Left renal cortex interstitium (tissue), 4 donors: ENCODE measurements around the gene HOXB4. TPM values are rescaled to one million over a fixed set of nuclear protein-coding genes. Genes with fewer than 3 reads are reported as not detected.

Source experiments
- DNase-seq, 4 donors: peaks; one replicate each; pipeline ENCODE4 v3.0.0-alpha.2; 2013; ENCODE audit warnings: low read depth in 4 of 4, low spot score in 2 of 4, missing footprints in 1 of 4
- polyA plus RNA-seq, 4 donors: library from polyadenylated mRNA; unstranded; fragments of 120-200 nt; gene quantifications; one replicate each; pipeline ENCODE4 v1.2.1, GENCODE V29; 2013; ENCODE audit not compliant: insufficient read length in 4 of 4

The HOXB4 gene
- polyA plus RNA-seq, 4 donors: 6.8 to 22.8 (median 14.5) TPM

- DNase-seq: no peak
Observed at GRCh38 chr17:48575673-48576478, 2.3 kb downstream of the HOXB4 start.

- no peak for DNase-seq
Observed at GRCh38 chr17:48575066-48575582, 3.0 kb downstream of the HOXB4 start.

GRCh38 chr17:48574505-48575065, 3.6 kb downstream of the HOXB4 start:
- no peak for DNase-seq

GRCh38 chr17:48571826-48572417, 6.2 kb downstream of the HOXB4 start:
- DNase-seq: no peak

GRCh38 chr17:48571024-48571818, 6.9 kb downstream of the HOXB4 start:
- no peak for DNase-seq

GRCh38 chr17:48570325-48571023, 7.7 kb downstream of the HOXB4 start:
- no peak for DNase-seq

GRCh38 chr17:48569674-48570324, 8.4 kb downstream of the HOXB4 start:
- DNase-seq: no peak

- DNase-seq: no peak
Observed at GRCh38 chr17:48569240-48569582, 8.9 kb downstream of the HOXB4 start.

- DNase-seq: no peak
Observed at GRCh38 chr17:48568499-48569239, 9.5 kb downstream of the HOXB4 start.

- DNase-seq: no peak
Observed at GRCh38 chr17:48567646-48568354, 10.3 kb downstream of the HOXB4 start.

- no peak for DNase-seq
Observed at GRCh38 chr17:48567209-48567608, 10.9 kb downstream of the HOXB4 start.

GRCh38 chr17:48566717-48567116, 11.4 kb downstream of the HOXB4 start:
- DNase-seq: no peak

GRCh38 chr17:48565925-48566710, 12.0 kb downstream of the HOXB4 start:
- DNase-seq: no peak

- no peak for DNase-seq
Observed at GRCh38 chr17:48565022-48565554, 13.1 kb downstream of the HOXB4 start.

GRCh38 chr17:48564188-48565021, 13.7 kb downstream of the HOXB4 start:
- no peak for DNase-seq

GRCh38 chr17:48563867-48564187, 14.3 kb downstream of the HOXB4 start:
- DNase-seq: no peak

- DNase-seq: no peak
Observed at GRCh38 chr17:48563385-48563838, 14.7 kb downstream of the HOXB4 start.
